H1 (cell line): ENCODE results near the gene LRRC56. TPM values are rescaled to one million over a fixed set of nuclear protein-coding genes. Genes with fewer than 3 reads are reported as not detected.

ENCODE experiments used
- CTCF ChIA-PET: fragments of 300-600 bp; sonication (Branson Sonifier 250); formaldehyde crosslinking; loops from one replicate; lab custom pipeline; 2021; ENCODE audit not compliant: partially characterized antibody; lab: Charles Lee
- POLR2A ChIA-PET: fragments of 300-600 bp; sonication (Branson Sonifier 250); formaldehyde crosslinking; loops from one replicate; lab custom pipeline; 2021; ENCODE audit warnings: inconsistent platforms; ENCODE audit not compliant: partially characterized antibody; lab: Charles Lee
- DNase-seq, 2 experiments: peaks; one replicate each; pipeline versions ENCODE4 v3.0.0 to v3.0.0-alpha.2; 2010 to 2022; ENCODE audit warnings: low spot score in 2 of 2, low read depth in 1 of 2, mixed read lengths in 1 of 2
- FAIRE-seq: peaks from 2 replicates; lab custom pipeline; 2011; peaks lifted over from hg19 to GRCh38; lab: Jason Lieb, UNC
- H2AFZ ChIP-seq: 2 replicates; pipeline ENCODE4 v1.8.1; 2012; ENCODE audit warnings: low read length, inconsistent platforms
- H2AK5ac ChIP-seq: 2 replicates; pipeline ENCODE4 v1.6.1; 2013; ENCODE audit warnings: low read depth, low read length
- H2BK120ac ChIP-seq: replicated peaks from 2 replicates; pipeline ENCODE3; 2013; ENCODE audit warnings: low read depth, low read length, inconsistent platforms
- H2BK12ac ChIP-seq: 2 replicates; pipeline ENCODE4 v1.6.1; 2013; ENCODE audit warnings: low read depth, low read length
- H2BK15ac ChIP-seq: 2 replicates; pipeline ENCODE4 v1.6.1; 2013; ENCODE audit warnings: low read length
- H2BK20ac ChIP-seq: 2 replicates; pipeline ENCODE4 v1.6.1; 2013; ENCODE audit warnings: low read length
- H2BK5ac ChIP-seq: 2 replicates; pipeline ENCODE4 v1.6.1; 2013; ENCODE audit warnings: low read depth, low read length
- H3K14ac ChIP-seq: 2 replicates; pipeline ENCODE4 v1.6.1; 2013; ENCODE audit warnings: inconsistent platforms; ENCODE audit not compliant: insufficient read length
- H3K18ac ChIP-seq: 2 replicates; pipeline ENCODE4 v1.6.1; 2013; ENCODE audit warnings: low read length; ENCODE audit errors: extremely low read depth
- H3K23ac ChIP-seq: 2 replicates; pipeline ENCODE4 v1.6.1; 2013; ENCODE audit warnings: inconsistent platforms; ENCODE audit not compliant: insufficient read length
- H3K23me2 ChIP-seq: 2 replicates; pipeline ENCODE4 v1.6.1; 2013; ENCODE audit warnings: low read depth, low read length
- H3K27ac ChIP-seq: 2 replicates; pipeline ENCODE4 v1.6.1; 2011; ENCODE audit warnings: low read depth, low read length, inconsistent platforms
- H3K27me3 ChIP-seq, 4 experiments: replicated peaks in 1 of 4; 1 replicate in 1 of 4; 2 replicates in 3 of 4; pipeline versions ENCODE4 v1.6.1 to v1.8.1; 2011 to 2013; ENCODE audit warnings: low read length in 3 of 4, mild to moderate bottlenecking in 3 of 4, inconsistent platforms in 2 of 4, mixed read lengths in 2 of 4, moderate library complexity in 1 of 4; ENCODE audit not compliant: control insufficient read depth in 3 of 4, insufficient read depth in 3 of 4; ENCODE audit errors: extremely low read depth in 1 of 4
- H3K36me3 ChIP-seq, 4 experiments: 2 replicates each; pipeline versions ENCODE4 v1.6.1 to v1.8.1; 2011 to 2013; ENCODE audit warnings: mild to moderate bottlenecking in 4 of 4, low read length in 3 of 4, moderate library complexity in 2 of 4, control low read depth in 1 of 4, inconsistent platforms in 1 of 4; ENCODE audit not compliant: insufficient read depth in 4 of 4, control insufficient read depth in 2 of 4
- H3K4ac ChIP-seq: replicated peaks from 2 replicates; pipeline ENCODE3; 2013; ENCODE audit warnings: low read length, low read depth, mixed read lengths, inconsistent platforms; ENCODE audit not compliant: insufficient read length
- H3K4me1 ChIP-seq, 4 experiments: replicated peaks in 1 of 4; 1 replicate in 1 of 4; 2 replicates in 3 of 4; pipeline versions ENCODE4 v1.6.1 to v1.8.1; 2011 to 2013; ENCODE audit warnings: low read length in 3 of 4, inconsistent platforms in 2 of 4, mixed read lengths in 1 of 4; ENCODE audit not compliant: insufficient read depth in 4 of 4, control insufficient read depth in 3 of 4
- H3K4me2 ChIP-seq, 2 experiments: 2 replicates each; pipeline versions ENCODE4 v1.6.1 to v1.8.1; 2011 to 2013; ENCODE audit warnings: low read depth in 2 of 2, low read length in 2 of 2, control low read depth in 1 of 2, inconsistent platforms in 1 of 2, mild to moderate bottlenecking in 1 of 2; ENCODE audit not compliant: insufficient read depth in 1 of 2
- H3K4me3 ChIP-seq, 4 experiments: fragments of 200-600, 300-600 bp in 1 of 4; sonication (generic), shearing (Covaris generic), sonication (Bioruptor Twin) in 1 of 4; 2 replicates each; pipeline versions ENCODE4 v1.5.1 to v1.8.1; 2011 to 2016; ENCODE audit warnings: low read length in 4 of 4, low read depth in 3 of 4, control low read depth in 2 of 4, inconsistent platforms in 2 of 4, mild to moderate bottlenecking in 2 of 4, mixed read lengths in 1 of 4, moderate library complexity in 1 of 4; ENCODE audit not compliant: insufficient read depth in 2 of 4; ENCODE audit errors: extremely low read depth in 1 of 4
- H3K56ac ChIP-seq: replicated peaks from 2 replicates; pipeline ENCODE3; 2013; ENCODE audit warnings: low read depth, mild to moderate bottlenecking, mixed read lengths, low read length, inconsistent platforms; ENCODE audit not compliant: insufficient read length
- H3K79me1 ChIP-seq: 2 replicates; pipeline ENCODE4 v1.6.1; 2013; ENCODE audit warnings: low read depth, low read length, control low read depth
- H3K79me2 ChIP-seq, 2 experiments: 2 replicates each; pipeline versions ENCODE4 v1.6.1 to v1.8.1; 2012 to 2013; ENCODE audit warnings: low read length in 2 of 2, mild to moderate bottlenecking in 2 of 2, inconsistent platforms in 1 of 2; ENCODE audit not compliant: insufficient read depth in 2 of 2, control insufficient read depth in 1 of 2
- H3K9ac ChIP-seq, 4 experiments: replicated peaks in 1 of 4; 1 replicate in 1 of 4; 2 replicates in 3 of 4; pipeline versions ENCODE4 v1.6.1 to v1.8.1; 2011 to 2013; ENCODE audit warnings: low read depth in 3 of 4, low read length in 3 of 4, control low read depth in 2 of 4, mild to moderate bottlenecking in 2 of 4, moderate library complexity in 2 of 4, inconsistent platforms in 1 of 4; ENCODE audit errors: extremely low read depth in 1 of 4
- H3K9me3 ChIP-seq, 2 experiments: 2 replicates each; pipeline versions ENCODE4 v1.6.1 to v1.8.1; 2012 to 2013; ENCODE audit warnings: mild to moderate bottlenecking in 2 of 2, moderate library complexity in 2 of 2, control low read depth in 1 of 2, inconsistent platforms in 1 of 2, low read depth in 1 of 2, low read length in 1 of 2, mixed read lengths in 1 of 2; ENCODE audit not compliant: insufficient read depth in 2 of 2
- H4K20me1 ChIP-seq, 2 experiments: replicated peaks in 1 of 2; 2 replicates each; pipeline versions ENCODE3 to v1.8.1; 2011 to 2013; ENCODE audit warnings: inconsistent platforms in 2 of 2, low read length in 2 of 2, mild to moderate bottlenecking in 1 of 2; ENCODE audit not compliant: insufficient read depth in 2 of 2, control insufficient read depth in 1 of 2
- H4K5ac ChIP-seq: 2 replicates; pipeline ENCODE4 v1.6.1; 2013; ENCODE audit warnings: low read length, low read depth, mixed read lengths, inconsistent platforms; ENCODE audit not compliant: insufficient read length
- H4K8ac ChIP-seq: 2 replicates; pipeline ENCODE4 v1.8.0; 2013; ENCODE audit warnings: mild to moderate bottlenecking, moderate library complexity, low read length, inconsistent platforms; ENCODE audit not compliant: insufficient read depth; ENCODE audit errors: extremely low read depth
- H4K91ac ChIP-seq: replicated peaks from 2 replicates; pipeline ENCODE3; 2013; ENCODE audit warnings: low read length, mixed read lengths, inconsistent platforms; ENCODE audit not compliant: insufficient read length
- ASH2L ChIP-seq: fragments of 200-600, 300-600 bp; sonication (generic); IDR thresholded peaks from one replicate; pipeline ENCODE4 v1.7.1; 2017; ENCODE audit warnings: low read length
- CREB1 ChIP-seq: IDR thresholded peaks from 2 replicates; pipeline ENCODE4 v1.6.1; 2012; ENCODE audit warnings: inconsistent platforms
- EP300 ChIP-seq, 2 experiments: IDR thresholded peaks; 1 replicate in 1 of 2; 2 replicates in 1 of 2; pipeline ENCODE4 v1.6.1; 2011 to 2012; ENCODE audit warnings: low read depth in 2 of 2, low read length in 2 of 2, mild to moderate bottlenecking in 2 of 2, borderline replicate concordance in 1 of 2, inconsistent platforms in 1 of 2, moderate library complexity in 1 of 2
- JUN ChIP-seq: IDR thresholded peaks from 2 replicates; pipeline ENCODE4 v1.6.1; 2011; ENCODE audit warnings: low read depth, mild to moderate bottlenecking, improper control_type of control experiment, low read length
- KDM1A ChIP-seq: fragments of 200-600, 300-600 bp; sonication (generic); IDR thresholded peaks from 2 replicates; pipeline ENCODE4 v1.7.1; 2016; ENCODE audit warnings: mild to moderate bottlenecking, low read length, borderline replicate concordance
- POU5F1 ChIP-seq: IDR thresholded peaks from 2 replicates; pipeline ENCODE4 v1.6.1; 2011; ENCODE audit warnings: low read depth, mild to moderate bottlenecking, low read length, moderate library complexity
- TEAD4 ChIP-seq: IDR thresholded peaks from 2 replicates; pipeline ENCODE4 v1.6.1; 2012; ENCODE audit warnings: low read depth, low read length, inconsistent platforms, mixed read lengths
- WGBS, 2 experiments: shearing (Covaris generic) in 1 of 2; methylation state at CpG; one replicate each; pipeline versions ENCODE4 v1.1.6 to v1.1.7; 2013 to 2015; ENCODE audit warnings: low lambda C conversion rate in 2 of 2, mixed read lengths in 2 of 2, inconsistent platforms in 1 of 2, low coverage in 1 of 2, missing lambda C conversion rate in 1 of 2; ENCODE audit not compliant: insufficient replicate concordance in 2 of 2, insufficient coverage in 1 of 2, insufficient read length in 1 of 2; ENCODE audit errors: extremely low coverage in 1 of 2, missing lambda C conversion rate in 1 of 2; 5-methylcytosine and 5-hydroxymethylcytosine counted together
- polyA plus RNA-seq, 7 experiments: library from polyadenylated mRNA; depleted of rRNA in 3 of 7; stranded (reverse) in 5 of 7; unstranded in 2 of 7; fragments of >200 nt in 5 of 7; fragments of 200-250 nt in 2 of 7; gene quantifications; 1 replicate in 5 of 7; 2 replicates in 1 of 7; 4 replicates in 1 of 7; pipeline versions ENCODE4 v1.2.1 to v1.2.3, GENCODE V29; 2011 to 2013; ENCODE audit warnings: missing spikeins in 2 of 7, mixed read lengths in 2 of 7
- total RNA-seq: library from RNA; stranded (reverse); fragmentation: NEBNext Ultra II Directional; extraction: Animal tissue kit (Norgen Biotek cat#: 25700); gene quantifications from 2 replicates; pipeline ENCODE4 v1.2.1, GENCODE V29; 2021

The LRRC56 gene
- total and polyA plus RNA-seq, 2 of the 8 experiments (the other 6 are each of a cell fraction or from before 2014, with no cell fraction given): 0.94 to 1.9 TPM

DNA sequence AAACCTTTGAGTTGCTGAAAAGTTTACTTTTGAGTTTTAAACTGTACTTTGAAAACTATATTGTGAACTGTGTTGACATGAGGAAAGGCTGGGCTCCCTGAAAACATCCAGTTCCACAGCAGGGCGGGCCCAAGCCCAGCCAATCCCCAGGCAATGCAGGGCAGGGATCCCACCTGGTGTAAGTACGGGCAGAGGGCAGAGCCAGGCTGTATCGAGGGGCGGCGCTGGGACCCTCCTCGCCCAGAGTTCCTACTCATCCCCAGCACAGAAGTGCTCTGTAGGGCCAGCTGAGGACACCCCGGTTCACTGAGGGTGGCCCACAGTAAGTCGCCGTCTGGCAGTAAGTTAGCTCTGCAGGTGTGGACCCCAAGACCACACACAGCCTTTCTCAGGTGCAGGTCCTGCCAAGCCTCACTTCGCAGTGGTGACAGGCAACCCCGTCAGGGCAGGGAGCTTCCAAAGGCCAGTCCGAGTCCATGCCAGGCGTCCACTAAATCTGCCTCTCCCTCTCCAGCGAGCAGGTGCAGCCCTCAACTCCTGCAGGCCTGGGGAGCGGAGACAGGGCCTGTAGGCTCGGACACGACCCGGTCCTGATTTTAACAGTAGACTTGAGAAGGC lies 29.8 kb downstream of the LRRC56 start:
- Histone ChIP-seq H3K14ac (no peak overlapping the region), H3K56ac (no peak overlapping the region), H3K4me1 (peaks cover 2 to 22% (median 11%) of the 10 kb centered on the region in 4 experiments; a peak in 6 of 7 replicates), H3K4ac (no peak overlapping the region), H3K27ac (no peak overlapping the region), H3K79me1 (peaks cover 8% of the 10 kb centered on the region), H3K27me3 (peaks cover 0 to 3% (median 0%) of the 10 kb centered on the region in 4 experiments; a peak in 3 of 7 replicates), H4K8ac (no peak overlapping the region; the same call in 1 of the 2 replicates), H3K18ac (no peak overlapping the region), H2BK12ac (no peak overlapping the region), H4K20me1 (peaks cover 5 to 23% of the 10 kb centered on the region in 2 experiments), H3K4me2 (peak overlapping the region; percentile 75 to 93; a peak in 3 of 4 replicates), H4K5ac (no peak overlapping the region), H3K9ac (no peak overlapping the region), H2AFZ (no peak overlapping the region), H3K23ac (no peak overlapping the region), H2AK5ac (no peak overlapping the region), H2BK15ac (no peak overlapping the region), H3K36me3 (peaks cover 0 to 8% (median 4%) of the 10 kb centered on the region in 4 experiments; a peak in 5 of 8 replicates), H3K4me3 (peak overlapping the region in 2 of 4 experiments; percentile 59 to 67; a peak in 3 of 8 replicates), H3K9me3 (no peaks in the 10 kb centered on the region), H2BK20ac (no peak overlapping the region), H4K91ac (no peak overlapping the region), H3K23me2 (peaks cover 4% of the 10 kb centered on the region; the same call in 1 of the 2 replicates), H2BK5ac (no peak overlapping the region), H2BK120ac (no peak overlapping the region), H3K79me2 (no peaks in the 10 kb centered on the region)
- POLR2A ChIA-PET: interaction anchor here (0.9 to 3.4 kb wide), 6 partner anchors 9 to 71 kb away, joined by 3 to 15 read pairs (median 5); partner anchors contain the start of gene PHRF1
- no peak for TF ChIP-seq EP300 (IDR thresholded peaks at IDR 0.05; ENCODE audit: borderline replicate concordance in 1 of 2, low read depth in 2 of 2, low read length in 2 of 2)
- no peak for TF ChIP-seq KDM1A
- TF ChIP-seq ASH2L: no peak
- TF ChIP-seq JUN: no peak
- TF ChIP-seq CREB1: no peak
- no peak for TF ChIP-seq TEAD4
- TF ChIP-seq POU5F1: no peak
- FAIRE-seq: no peak
- DNase-seq: no peak
- CTCF ChIA-PET: interaction anchor here (0.6 to 3.2 kb wide), 6 partner anchors 8 to 84 kb away, joined by 3 to 21 read pairs (median 5); partner anchors contain the start of gene PHRF1
- WGBS, 2 experiments: 91% methylated on average over 18 of the region's 18 CpGs; no CpG with 5 or more reads in 1 of the 2 experiments
